Keratinocyte (primary cell): ENCODE measurements around the gene SULT4A1. TPM values are rescaled to one million over a fixed set of nuclear protein-coding genes. Genes with fewer than 3 reads are reported as not detected.

Source experiments
- DNase-seq: peaks from one replicate; pipeline ENCODE4 v3.0.0-alpha.2; 2011; ENCODE audit warnings: low read depth, missing footprints, low spot score
- FAIRE-seq: peaks from 2 replicates; lab custom pipeline; 2011; peaks lifted over from hg19 to GRCh38; lab: Jason Lieb, UNC
- H2AFZ ChIP-seq: 2 replicates; pipeline ENCODE4 v1.6.0; 2012; ENCODE audit warnings: low read length, control low read depth, inconsistent platforms; ENCODE audit not compliant: control insufficient read depth
- H3K27ac ChIP-seq: 2 replicates; pipeline ENCODE4 v1.5.1; 2011; ENCODE audit warnings: low read length; ENCODE audit not compliant: control insufficient read depth, insufficient read depth
- H3K27me3 ChIP-seq: 3 replicates; pipeline ENCODE4 v1.6.0; 2011; ENCODE audit warnings: low read length; ENCODE audit not compliant: control insufficient read depth, insufficient read depth; ENCODE audit errors: extremely low read depth
- H3K36me3 ChIP-seq, 2 experiments: 2 replicates in 1 of 2; 3 replicates in 1 of 2; pipeline ENCODE4 v1.5.1; 2011; ENCODE audit warnings: low read length in 2 of 2, mild to moderate bottlenecking in 1 of 2; ENCODE audit not compliant: control insufficient read depth in 2 of 2, insufficient read depth in 2 of 2; ENCODE audit errors: extremely low read depth in 1 of 2
- H3K4me1 ChIP-seq: 3 replicates; pipeline ENCODE4 v1.5.1; 2011; ENCODE audit warnings: low read length; ENCODE audit not compliant: control insufficient read depth, insufficient read depth; ENCODE audit errors: extremely low read depth
- H3K4me2 ChIP-seq: 3 replicates; pipeline ENCODE4 v1.6.0; 2011; ENCODE audit warnings: low read depth, low read length; ENCODE audit not compliant: control insufficient read depth, insufficient read depth; ENCODE audit errors: extremely low read depth
- H3K4me3 ChIP-seq, 3 experiments: fragments of 200-600 bp in 1 of 3; sonication (generic) in 1 of 3; 2 replicates in 2 of 3; 3 replicates in 1 of 3; pipeline ENCODE4 v1.5.1; 2011 to 2016; ENCODE audit warnings: low read length in 3 of 3, mild to moderate bottlenecking in 3 of 3, control low read depth in 2 of 3, inconsistent platforms in 1 of 3, low read depth in 1 of 3, mixed read lengths in 1 of 3, mixed run types in 1 of 3, moderate library complexity in 1 of 3; ENCODE audit not compliant: control insufficient read depth in 2 of 3, insufficient read depth in 2 of 3; ENCODE audit errors: extremely low read depth in 1 of 3
- H3K79me2 ChIP-seq: 2 replicates; pipeline ENCODE4 v1.6.0; 2012; ENCODE audit warnings: low read length; ENCODE audit not compliant: control insufficient read depth, insufficient read depth
- H3K9ac ChIP-seq: 3 replicates; pipeline ENCODE4 v1.6.0; 2011; ENCODE audit warnings: low read length; ENCODE audit not compliant: control insufficient read depth, insufficient read depth; ENCODE audit errors: extremely low read depth
- H3K9me1 ChIP-seq: 3 replicates; pipeline ENCODE4 v1.6.0; 2011; ENCODE audit warnings: low read length; ENCODE audit not compliant: control insufficient read depth, insufficient read depth; ENCODE audit errors: extremely low read depth
- H3K9me3 ChIP-seq: 2 replicates; pipeline ENCODE4 v1.5.1; 2012; ENCODE audit warnings: low read depth, low read length; ENCODE audit not compliant: control insufficient read depth
- H4K20me1 ChIP-seq: 3 replicates; pipeline ENCODE4 v1.6.0; 2011; ENCODE audit warnings: low read length; ENCODE audit not compliant: control insufficient read depth, insufficient read depth; ENCODE audit errors: extremely low read depth
- EZH2 ChIP-seq: IDR thresholded peaks from one replicate; pipeline ENCODE4 v1.6.1; 2012; ENCODE audit warnings: inconsistent platforms, mild to moderate bottlenecking, low read length, moderate library complexity
- dilution Hi-C: fragments of 300-500 bp; cut with MboI; formaldehyde crosslinking; loops from one replicate; pipeline ENCODE4 v1.7.0; 2020; ENCODE audit warnings: low sequenced_read_pairs; ENCODE audit not compliant: extremely low pct_ligation_motif_present
- polyA plus RNA-seq, 5 experiments: library from polyadenylated mRNA; depleted of rRNA in 3 of 5; stranded (reverse) in 3 of 5; stranded (forward) in 1 of 5; unstranded in 1 of 5; fragments of >200 nt; gene quantifications; 1 replicate in 1 of 5; 2 replicates in 3 of 5; 3 replicates in 1 of 5; pipeline versions ENCODE4 v1.2.1 to v1.2.3, GENCODE V29; 2011 to 2012; ENCODE audit warnings: missing spikeins in 2 of 5, low read depth in 1 of 5, low replicate concordance in 1 of 5
- TF ChIP-seq, protein P1 (sequence below), 3 experiments: IDR thresholded peaks in 1 of 3; conservative IDR thresholded peaks in 1 of 3; optimal IDR thresholded peaks in 1 of 3; 2 replicates in 2 of 3; 3 replicates in 1 of 3; pipeline versions ENCODE3 to v1.5.1; 2011; ENCODE audit warnings: low read length in 3 of 3, mild to moderate bottlenecking in 3 of 3, moderate library complexity in 2 of 3, control low read depth in 1 of 3, inconsistent platforms in 1 of 3; ENCODE audit not compliant: insufficient read depth in 2 of 3; ENCODE audit errors: extremely low read depth in 1 of 3

Gene SULT4A1
- polyA plus RNA-seq, 1 donor (not counting 4 experiments of a cell fraction or from before 2014, with no cell fraction given): 0.26 TPM

DNA sequence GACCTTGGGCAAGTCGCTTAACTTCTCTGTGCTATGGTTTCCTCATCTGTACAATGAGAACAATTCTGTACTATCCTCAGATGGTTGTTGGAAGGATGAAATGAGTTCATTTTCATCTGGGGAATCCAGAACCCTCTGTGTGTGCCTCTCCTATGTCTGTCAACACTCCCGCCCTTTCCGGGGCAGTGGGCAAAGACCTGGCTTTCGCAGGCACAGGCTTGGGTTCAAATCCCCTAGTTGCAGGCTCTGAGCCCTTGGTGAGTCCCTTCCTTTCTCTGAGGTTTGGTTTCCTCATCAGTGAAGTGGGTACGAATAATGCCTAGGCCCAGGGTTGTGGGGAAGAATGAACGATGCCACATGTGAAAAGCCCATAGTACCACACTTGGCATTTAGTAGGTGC lies 23.5 kb upstream of the SULT4A1 start:
- Histone ChIP-seq H3K9me3 (no peaks in the 10 kb centered on the region), H3K36me3 (no peaks in the 10 kb centered on the region), H3K27me3 (peaks cover 19% of the 10 kb centered on the region), H3K4me2 (no peak overlapping the region), H3K27ac (no peak overlapping the region), H3K4me1 (no peaks in the 10 kb centered on the region), H3K9me1 (no peaks in the 10 kb centered on the region), H3K9ac (no peak overlapping the region), H3K4me3 (no peak overlapping the region), H3K79me2 (no peaks in the 10 kb centered on the region), H2AFZ (no peak overlapping the region), H4K20me1 (no peaks in the 10 kb centered on the region)
- dilution Hi-C loops: no loop called here
- TF ChIP-seq EZH2: no peak
- TF ChIP-seq, protein P1, sequence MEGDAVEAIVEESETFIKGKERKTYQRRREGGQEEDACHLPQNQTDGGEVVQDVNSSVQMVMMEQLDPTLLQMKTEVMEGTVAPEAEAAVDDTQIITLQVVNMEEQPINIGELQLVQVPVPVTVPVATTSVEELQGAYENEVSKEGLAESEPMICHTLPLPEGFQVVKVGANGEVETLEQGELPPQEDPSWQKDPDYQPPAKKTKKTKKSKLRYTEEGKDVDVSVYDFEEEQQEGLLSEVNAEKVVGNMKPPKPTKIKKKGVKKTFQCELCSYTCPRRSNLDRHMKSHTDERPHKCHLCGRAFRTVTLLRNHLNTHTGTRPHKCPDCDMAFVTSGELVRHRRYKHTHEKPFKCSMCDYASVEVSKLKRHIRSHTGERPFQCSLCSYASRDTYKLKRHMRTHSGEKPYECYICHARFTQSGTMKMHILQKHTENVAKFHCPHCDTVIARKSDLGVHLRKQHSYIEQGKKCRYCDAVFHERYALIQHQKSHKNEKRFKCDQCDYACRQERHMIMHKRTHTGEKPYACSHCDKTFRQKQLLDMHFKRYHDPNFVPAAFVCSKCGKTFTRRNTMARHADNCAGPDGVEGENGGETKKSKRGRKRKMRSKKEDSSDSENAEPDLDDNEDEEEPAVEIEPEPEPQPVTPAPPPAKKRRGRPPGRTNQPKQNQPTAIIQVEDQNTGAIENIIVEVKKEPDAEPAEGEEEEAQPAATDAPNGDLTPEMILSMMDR (optimal IDR thresholded peaks at IDR 0.05 in 1 of 3, IDR thresholded peaks at IDR 0.05 in 1 of 3, conservative IDR thresholded peaks at IDR 0.05 in 1 of 3; ENCODE audit: extremely low read depth in 1 of 3, insufficient read depth in 2 of 3, low read length in 3 of 3): no peak
- DNase-seq (no peak), FAIRE-seq (no peak)

DNA sequence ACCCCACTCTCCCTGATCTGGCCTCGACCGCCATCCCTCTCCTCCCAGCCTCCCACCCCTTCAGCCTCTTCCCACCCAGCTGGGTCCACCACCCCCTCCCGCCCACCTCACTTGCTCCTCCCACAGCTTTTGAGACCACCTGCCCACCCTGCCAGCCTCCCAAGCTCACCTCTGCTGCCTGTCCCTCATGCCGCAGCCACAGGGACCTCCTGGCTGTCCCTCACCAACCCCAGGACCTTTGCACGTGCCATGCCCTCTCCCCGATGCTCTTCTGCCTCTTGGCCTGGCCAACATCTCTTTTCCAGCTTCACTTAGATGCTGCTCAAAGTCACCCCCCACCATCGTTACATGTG lies 23.0 kb upstream of the SULT4A1 start:
- TF ChIP-seq, protein P1 (optimal IDR thresholded peaks at IDR 0.05 in 1 of 3, IDR thresholded peaks at IDR 0.05 in 1 of 3, conservative IDR thresholded peaks at IDR 0.05 in 1 of 3; ENCODE audit: extremely low read depth in 1 of 3, insufficient read depth in 2 of 3, low read length in 3 of 3): no peak
- no peak for TF ChIP-seq EZH2
- Histone ChIP-seq H3K4me1 (no peaks in the 10 kb centered on the region), H3K36me3 (no peaks in the 10 kb centered on the region), H4K20me1 (no peaks in the 10 kb centered on the region), H3K9me3 (no peaks in the 10 kb centered on the region), H3K4me3 (no peak overlapping the region), H3K9ac (no peak overlapping the region), H3K27ac (no peak overlapping the region), H3K27me3 (peaks cover 14% of the 10 kb centered on the region), H3K4me2 (no peak overlapping the region), H3K79me2 (no peaks in the 10 kb centered on the region), H2AFZ (no peak overlapping the region), H3K9me1 (no peaks in the 10 kb centered on the region)
- no peak for FAIRE-seq
- no peak for DNase-seq
- dilution Hi-C loops: no loop called here
